HepG2 (cell line): ENCODE data around the gene TBX6. TPM values are rescaled to one million over a fixed set of nuclear protein-coding genes. Genes with fewer than 3 reads are reported as not detected.

Source experiments
- ADNP ChIP-seq: sonication (generic); formaldehyde crosslinking; IDR thresholded peaks from 2 replicates; pipeline ENCODE4 v1.4.0; 2020; ENCODE audit warnings: missing genetic modification reagents
- ATF7-NPFF ChIP-seq: sonication (generic); formaldehyde crosslinking; IDR thresholded peaks from 2 replicates; pipeline ENCODE4 v1.8.1; 2023; ENCODE audit warnings: mild to moderate bottlenecking, low read depth, missing genetic modification reagents, moderate library complexity
- CENPBD1 ChIP-seq: sonication (generic); formaldehyde crosslinking; IDR thresholded peaks from 2 replicates; pipeline ENCODE4 v1.8.0; 2022; ENCODE audit warnings: missing genetic modification reagents, low read depth, mild to moderate bottlenecking, borderline replicate concordance
- KLF15 ChIP-seq: sonication (generic); formaldehyde crosslinking; IDR thresholded peaks from 2 replicates; pipeline ENCODE4 v1.8.1; 2023; ENCODE audit warnings: borderline replicate concordance, mild to moderate bottlenecking, inconsistent platforms, missing genetic modification reagents, mixed read lengths
- NFIC ChIP-seq: IDR thresholded peaks from 2 replicates; pipeline ENCODE4 v1.6.1; 2012; ENCODE audit warnings: mild to moderate bottlenecking, low read length, inconsistent platforms
- NR0B2 ChIP-seq: sonication (generic); formaldehyde crosslinking; IDR thresholded peaks from 2 replicates; pipeline ENCODE4 v1.4.0; 2020; ENCODE audit warnings: mild to moderate bottlenecking, missing genetic modification reagents
- RBAK ChIP-seq: sonication (generic); formaldehyde crosslinking; IDR thresholded peaks from 2 replicates; pipeline ENCODE4 v1.5.1; 2020; ENCODE audit warnings: mild to moderate bottlenecking, missing genetic modification reagents
- SRSF1 ChIP-seq: fragments of 200-400 bp; formaldehyde crosslinking; optimal IDR thresholded peaks from 2 replicates; pipeline ENCODE3; 2017; ENCODE audit warnings: mild to moderate bottlenecking, low read depth, low read length, moderate library complexity
- STAG1 ChIP-seq: sonication (generic); formaldehyde crosslinking; IDR thresholded peaks from 2 replicates; pipeline ENCODE4 v1.4.0; 2020; ENCODE audit warnings: missing genetic modification reagents
- ZNF12 ChIP-seq: sonication (generic); formaldehyde crosslinking; IDR thresholded peaks from 2 replicates; pipeline ENCODE4 v1.5.0; 2020; ENCODE audit warnings: missing genetic modification reagents
- ZNF180 ChIP-seq: sonication (generic); formaldehyde crosslinking; IDR thresholded peaks from 2 replicates; pipeline ENCODE4 v1.4.0; 2020; ENCODE audit warnings: low read depth, missing genetic modification reagents, borderline replicate concordance
- ZNF256 ChIP-seq: sonication (generic); formaldehyde crosslinking; conservative IDR thresholded peaks from 2 replicates; pipeline ENCODE4 v1.4.0; 2020; ENCODE audit warnings: missing genetic modification reagents
- ZNF282 ChIP-seq: fragments of 450-650 bp; IDR thresholded peaks from 2 replicates; pipeline ENCODE4 v1.6.1; 2018; ENCODE audit not compliant: partially characterized antibody
- ZNF326 ChIP-seq: sonication (generic); formaldehyde crosslinking; IDR thresholded peaks from 2 replicates; pipeline ENCODE4 v1.4.0; 2020; ENCODE audit warnings: missing genetic modification reagents, borderline replicate concordance
- ZNF530 ChIP-seq: sonication (generic); formaldehyde crosslinking; IDR thresholded peaks from 2 replicates; pipeline ENCODE4 v1.5.0; 2020; ENCODE audit warnings: low read depth, mild to moderate bottlenecking, missing genetic modification reagents
- ZNF703 ChIP-seq: sonication (generic); formaldehyde crosslinking; IDR thresholded peaks from 2 replicates; pipeline ENCODE4 v1.5.1; 2020; ENCODE audit warnings: missing genetic modification reagents, mild to moderate bottlenecking, moderate library complexity, borderline replicate concordance
- ZNF773 ChIP-seq: sonication (generic); formaldehyde crosslinking; IDR thresholded peaks from 2 replicates; pipeline ENCODE4 v1.4.0; 2020; ENCODE audit warnings: missing genetic modification reagents, borderline replicate concordance
- polyA plus RNA-seq, 8 experiments: library from polyadenylated mRNA; depleted of rRNA in 3 of 8; stranded (reverse) in 7 of 8; unstranded in 1 of 8; fragments of >200 nt; fragmentation: Illumina TruSeq in 4 of 8; extraction: Trizol in 4 of 8; gene quantifications; 2 replicates each; pipeline versions ENCODE4 v1.2.1 to v1.2.3, GENCODE V29; 2011 to 2016; ENCODE audit warnings: low read depth in 4 of 8, missing spikeins in 1 of 8, mixed read lengths in 1 of 8; ENCODE audit not compliant: insufficient read depth in 1 of 8
- total RNA-seq, 5 experiments: library from RNA; depleted of rRNA; stranded (reverse); fragments of >200 nt; fragmentation: Illumina TruSeq; extraction: Trizol; gene quantifications; 2 replicates each; pipeline ENCODE4 v1.2.3, GENCODE V29; 2016; ENCODE audit warnings: low read depth in 1 of 5
- TF ChIP-seq, protein P1 (sequence below): sonication (generic); formaldehyde crosslinking; IDR thresholded peaks from 2 replicates; pipeline ENCODE4 v1.4.0; 2020; ENCODE audit warnings: missing genetic modification reagents
- TF ChIP-seq, protein P2 (sequence below): IDR thresholded peaks from 2 replicates; pipeline ENCODE4 v1.6.1; 2016; ENCODE audit warnings: missing compliant biosample characterization, missing genetic modification reagents, borderline replicate concordance
- TF ChIP-seq, protein P3 (sequence below): sonication (generic); formaldehyde crosslinking; IDR thresholded peaks from 2 replicates; pipeline ENCODE4 v1.4.0; 2020; ENCODE audit warnings: low read depth, mild to moderate bottlenecking, missing genetic modification reagents

TBX6 gene
- total and polyA plus RNA-seq, 2 of the 13 experiments (the other 11 are each of a cell fraction or from before 2014, with no cell fraction given): 0.24 to 0.42 TPM

GRCh38 chr16:30065102-30065942, 26.4 kb downstream of the TBX6 start, which contains the start of gene ALDOA (continued):
- TF ChIP-seq KLF15 (CRISPR knock-in tag) (peak; percentile 89), SRSF1 (no peak), ZNF326 (CRISPR knock-in tag) (no peak), ADNP (no peak), ZNF703 (CRISPR knock-in tag) (peak; percentile 99), ZNF256 (CRISPR knock-in tag) (peak; percentile 80; the same call in 1 of the 2 replicates), RBAK (CRISPR knock-in tag) (no peak), ZNF180 (CRISPR knock-in tag) (no peak), ATF7-NPFF (peak; percentile 95), ZNF12 (peak; percentile 64), NR0B2 (CRISPR knock-in tag) (peak; percentile 82), STAG1 (no peak; the same call in 1 of the 2 replicates), NFIC (0 out of 2 replicates have a peak, but pooled peaks have one; percentile 37), ZNF282 (no peak), ZNF773 (CRISPR knock-in tag) (peak; percentile 94; the same call in 1 of the 2 replicates), CENPBD1 (peak; percentile 28; the same call in 1 of the 2 replicates), ZNF530 (CRISPR knock-in tag) (peak; percentile 95; the same call in 1 of the 2 replicates)
- TF ChIP-seq, protein P1, sequence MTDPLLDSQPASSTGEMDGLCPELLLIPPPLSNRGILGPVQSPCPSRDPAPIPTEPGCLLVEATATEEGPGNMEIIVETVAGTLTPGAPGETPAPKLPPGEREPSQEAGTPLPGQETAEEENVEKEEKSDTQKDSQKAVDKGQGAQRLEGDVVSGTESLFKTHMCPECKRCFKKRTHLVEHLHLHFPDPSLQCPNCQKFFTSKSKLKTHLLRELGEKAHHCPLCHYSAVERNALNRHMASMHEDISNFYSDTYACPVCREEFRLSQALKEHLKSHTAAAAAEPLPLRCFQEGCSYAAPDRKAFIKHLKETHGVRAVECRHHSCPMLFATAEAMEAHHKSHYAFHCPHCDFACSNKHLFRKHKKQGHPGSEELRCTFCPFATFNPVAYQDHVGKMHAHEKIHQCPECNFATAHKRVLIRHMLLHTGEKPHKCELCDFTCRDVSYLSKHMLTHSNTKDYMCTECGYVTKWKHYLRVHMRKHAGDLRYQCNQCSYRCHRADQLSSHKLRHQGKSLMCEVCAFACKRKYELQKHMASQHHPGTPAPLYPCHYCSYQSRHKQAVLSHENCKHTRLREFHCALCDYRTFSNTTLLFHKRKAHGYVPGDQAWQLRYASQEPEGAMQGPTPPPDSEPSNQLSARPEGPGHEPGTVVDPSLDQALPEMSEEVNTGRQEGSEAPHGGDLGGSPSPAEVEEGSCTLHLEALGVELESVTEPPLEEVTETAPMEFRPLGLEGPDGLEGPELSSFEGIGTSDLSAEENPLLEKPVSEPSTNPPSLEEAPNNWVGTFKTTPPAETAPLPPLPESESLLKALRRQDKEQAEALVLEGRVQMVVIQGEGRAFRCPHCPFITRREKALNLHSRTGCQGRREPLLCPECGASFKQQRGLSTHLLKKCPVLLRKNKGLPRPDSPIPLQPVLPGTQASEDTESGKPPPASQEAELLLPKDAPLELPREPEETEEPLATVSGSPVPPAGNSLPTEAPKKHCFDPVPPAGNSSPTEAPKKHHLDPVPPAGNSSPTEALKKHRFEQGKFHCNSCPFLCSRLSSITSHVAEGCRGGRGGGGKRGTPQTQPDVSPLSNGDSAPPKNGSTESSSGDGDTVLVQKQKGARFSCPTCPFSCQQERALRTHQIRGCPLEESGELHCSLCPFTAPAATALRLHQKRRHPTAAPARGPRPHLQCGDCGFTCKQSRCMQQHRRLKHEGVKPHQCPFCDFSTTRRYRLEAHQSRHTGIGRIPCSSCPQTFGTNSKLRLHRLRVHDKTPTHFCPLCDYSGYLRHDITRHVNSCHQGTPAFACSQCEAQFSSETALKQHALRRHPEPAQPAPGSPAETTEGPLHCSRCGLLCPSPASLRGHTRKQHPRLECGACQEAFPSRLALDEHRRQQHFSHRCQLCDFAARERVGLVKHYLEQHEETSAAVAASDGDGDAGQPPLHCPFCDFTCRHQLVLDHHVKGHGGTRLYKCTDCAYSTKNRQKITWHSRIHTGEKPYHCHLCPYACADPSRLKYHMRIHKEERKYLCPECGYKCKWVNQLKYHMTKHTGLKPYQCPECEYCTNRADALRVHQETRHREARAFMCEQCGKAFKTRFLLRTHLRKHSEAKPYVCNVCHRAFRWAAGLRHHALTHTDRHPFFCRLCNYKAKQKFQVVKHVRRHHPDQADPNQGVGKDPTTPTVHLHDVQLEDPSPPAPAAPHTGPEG (CRISPR knock-in tag): peak; percentile 85
- TF ChIP-seq, protein P2, sequence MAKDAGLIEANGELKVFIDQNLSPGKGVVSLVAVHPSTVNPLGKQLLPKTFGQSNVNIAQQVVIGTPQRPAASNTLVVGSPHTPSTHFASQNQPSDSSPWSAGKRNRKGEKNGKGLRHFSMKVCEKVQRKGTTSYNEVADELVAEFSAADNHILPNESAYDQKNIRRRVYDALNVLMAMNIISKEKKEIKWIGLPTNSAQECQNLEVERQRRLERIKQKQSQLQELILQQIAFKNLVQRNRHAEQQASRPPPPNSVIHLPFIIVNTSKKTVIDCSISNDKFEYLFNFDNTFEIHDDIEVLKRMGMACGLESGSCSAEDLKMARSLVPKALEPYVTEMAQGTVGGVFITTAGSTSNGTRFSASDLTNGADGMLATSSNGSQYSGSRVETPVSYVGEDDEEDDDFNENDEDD: peak; percentile 92
- TF ChIP-seq, protein P3, sequence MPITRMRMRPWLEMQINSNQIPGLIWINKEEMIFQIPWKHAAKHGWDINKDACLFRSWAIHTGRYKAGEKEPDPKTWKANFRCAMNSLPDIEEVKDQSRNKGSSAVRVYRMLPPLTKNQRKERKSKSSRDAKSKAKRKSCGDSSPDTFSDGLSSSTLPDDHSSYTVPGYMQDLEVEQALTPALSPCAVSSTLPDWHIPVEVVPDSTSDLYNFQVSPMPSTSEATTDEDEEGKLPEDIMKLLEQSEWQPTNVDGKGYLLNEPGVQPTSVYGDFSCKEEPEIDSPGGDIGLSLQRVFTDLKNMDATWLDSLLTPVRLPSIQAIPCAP (CRISPR knock-in tag): no peak; the same call in 1 of the 2 replicates
